ENCODE measurements around the gene XPA. TPM values are rescaled to one million over a fixed set of nuclear protein-coding genes. Genes with fewer than 3 reads are reported as not detected.

The XPA gene
- total and polyA plus RNA-seq, 4 donors: 6.6 to 19.6 (median 6.8) TPM

DNA sequence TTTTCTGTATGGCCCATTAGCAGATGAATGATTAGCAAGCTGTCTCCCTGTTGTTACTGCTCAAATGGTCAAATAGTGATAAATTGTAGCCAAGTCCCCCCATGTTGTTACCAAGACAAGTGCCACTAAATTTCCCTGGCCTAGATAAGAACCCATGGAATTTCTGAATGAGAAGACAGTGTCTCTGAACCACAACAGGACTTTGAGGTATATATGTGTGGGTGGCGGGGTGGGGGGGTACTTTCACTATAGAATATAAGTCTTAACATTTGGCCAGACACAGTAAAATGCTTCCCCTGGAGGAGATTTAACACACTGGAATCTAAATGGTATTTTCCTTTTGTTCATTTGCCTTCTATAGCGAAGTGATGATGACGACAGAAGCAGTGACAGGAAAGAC lies 28.7 kb downstream of the XPA start:
- H3K36me3 ChIP-seq (ENCODE audit: control insufficient read depth in 4 of 4, insufficient read depth in 3 of 4, low read depth in 1 of 4, low read length in 3 of 4): peaks cover 19 to 91% (median 71%) of the 10 kb centered on the region in 4 donors
- peaks cover 0 to 4% (median 0%) of the 10 kb centered on the region in 4 donors for H3K4me1 ChIP-seq (ENCODE audit: control insufficient read depth in 4 of 4, insufficient read depth in 4 of 4, low read length in 3 of 4)
- no peak overlapping the region for H3K4me3 ChIP-seq (ENCODE audit: low read depth in 1 of 3, low read length in 3 of 3)
- no peak for DNase-seq (ENCODE audit: low spot score)
- H3K9ac ChIP-seq (ENCODE audit: low read depth in 1 of 2, low read length in 2 of 2): no peak overlapping the region
- no peak for TF ChIP-seq RXRA (IDR thresholded peaks at IDR 0.05)
- TF ChIP-seq ATF3 (IDR thresholded peaks at IDR 0.05): no peak
- no peak for TF ChIP-seq REST (IDR thresholded peaks at IDR 0.05)
- no peak for TF ChIP-seq RAD21 (IDR thresholded peaks at IDR 0.05)
- TF ChIP-seq FOXA2 (IDR thresholded peaks at IDR 0.05): no peak
- TF ChIP-seq EGR1 (IDR thresholded peaks at IDR 0.05; ENCODE audit: low read depth in 2 of 2): no peak
- no peak for TF ChIP-seq HNF4G (IDR thresholded peaks at IDR 0.05)
- TF ChIP-seq JUND (IDR thresholded peaks at IDR 0.05): no peak
- no peak for TF ChIP-seq FOXA1 (IDR thresholded peaks at IDR 0.05)
- TF ChIP-seq SP1 (IDR thresholded peaks at IDR 0.05): no peak
- no peak overlapping the region for H3K27ac ChIP-seq (ENCODE audit: low read depth in 1 of 2, low read length in 2 of 2)
- no peaks in the 10 kb centered on the region for H3K9me3 ChIP-seq (ENCODE audit: control insufficient read depth in 4 of 4, low read length in 3 of 4)
- WGBS: 99% methylated on average over 3 of the region's 3 CpGs
- no peaks in the 10 kb centered on the region for H3K27me3 ChIP-seq (ENCODE audit: control insufficient read depth in 4 of 4, insufficient read depth in 4 of 4, low read length in 3 of 4)

- WGBS: 81% methylated on average over 5 of the region's 5 CpGs
- H3K27me3 ChIP-seq (ENCODE audit: control insufficient read depth in 4 of 4, insufficient read depth in 4 of 4, low read length in 3 of 4): no peaks in the 10 kb centered on the region
- TF ChIP-seq GABPA (IDR thresholded peaks at IDR 0.05 in 1 of 2, conservative IDR thresholded peaks at IDR 0.05 in 1 of 2): no peak
- no peak for TF ChIP-seq YY1 (IDR thresholded peaks at IDR 0.05)
- TF ChIP-seq NR2F2 (IDR thresholded peaks at IDR 0.05): no peak
- TF ChIP-seq REST (IDR thresholded peaks at IDR 0.05): no peak
- TF ChIP-seq, protein P1, sequence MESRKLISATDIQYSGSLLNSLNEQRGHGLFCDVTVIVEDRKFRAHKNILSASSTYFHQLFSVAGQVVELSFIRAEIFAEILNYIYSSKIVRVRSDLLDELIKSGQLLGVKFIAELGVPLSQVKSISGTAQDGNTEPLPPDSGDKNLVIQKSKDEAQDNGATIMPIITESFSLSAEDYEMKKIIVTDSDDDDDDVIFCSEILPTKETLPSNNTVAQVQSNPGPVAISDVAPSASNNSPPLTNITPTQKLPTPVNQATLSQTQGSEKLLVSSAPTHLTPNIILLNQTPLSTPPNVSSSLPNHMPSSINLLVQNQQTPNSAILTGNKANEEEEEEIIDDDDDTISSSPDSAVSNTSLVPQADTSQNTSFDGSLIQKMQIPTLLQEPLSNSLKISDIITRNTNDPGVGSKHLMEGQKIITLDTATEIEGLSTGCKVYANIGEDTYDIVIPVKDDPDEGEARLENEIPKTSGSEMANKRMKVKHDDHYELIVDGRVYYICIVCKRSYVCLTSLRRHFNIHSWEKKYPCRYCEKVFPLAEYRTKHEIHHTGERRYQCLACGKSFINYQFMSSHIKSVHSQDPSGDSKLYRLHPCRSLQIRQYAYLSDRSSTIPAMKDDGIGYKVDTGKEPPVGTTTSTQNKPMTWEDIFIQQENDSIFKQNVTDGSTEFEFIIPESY (IDR thresholded peaks at IDR 0.05): no peak
- no peak for TF ChIP-seq MAX (IDR thresholded peaks at IDR 0.05)
- TF ChIP-seq ATF3 (IDR thresholded peaks at IDR 0.05): no peak
- no peak for TF ChIP-seq EGR1 (IDR thresholded peaks at IDR 0.05; ENCODE audit: low read depth in 2 of 2)
- no peak for TF ChIP-seq JUND (IDR thresholded peaks at IDR 0.05)
- no peak for TF ChIP-seq FOXA2 (IDR thresholded peaks at IDR 0.05)
- no peak for TF ChIP-seq RXRA (IDR thresholded peaks at IDR 0.05)
- no peak for TF ChIP-seq TAF1 (conservative IDR thresholded peaks at IDR 0.05)
- no peak for TF ChIP-seq CTCF (IDR thresholded peaks at IDR 0.05; ENCODE audit: low read depth, low read length, missing input control)
- TF ChIP-seq HNF4G (IDR thresholded peaks at IDR 0.05): no peak
- no peak for TF ChIP-seq FOXA1 (IDR thresholded peaks at IDR 0.05)
- no peaks in the 10 kb centered on the region for H3K9me3 ChIP-seq (ENCODE audit: control insufficient read depth in 4 of 4, low read length in 3 of 4)
- H3K36me3 ChIP-seq (ENCODE audit: control insufficient read depth in 4 of 4, insufficient read depth in 3 of 4, low read depth in 1 of 4, low read length in 3 of 4): peaks cover 19 to 84% (median 72%) of the 10 kb centered on the region in 4 donors
- H3K4me3 ChIP-seq (ENCODE audit: low read depth in 1 of 3, low read length in 3 of 3): no peak overlapping the region
- no peak overlapping the region for H3K27ac ChIP-seq (ENCODE audit: low read depth in 1 of 2, low read length in 2 of 2)
- H3K4me1 ChIP-seq (ENCODE audit: control insufficient read depth in 4 of 4, insufficient read depth in 4 of 4, low read length in 3 of 4): peaks cover 0 to 4% (median 0%) of the 10 kb centered on the region in 4 donors
- no peak overlapping the region for H3K9ac ChIP-seq (ENCODE audit: low read depth in 1 of 2, low read length in 2 of 2)
- DNase-seq (ENCODE audit: low spot score): no peak
Measured at GRCh38 chr9:97666907-97667686, 30.0 kb downstream of the XPA start.
